Urothelium cell line (cell line): ENCODE results near the gene RALGPS1.
"Not testable (repeated sequence)": the region's sequence is repeated elsewhere in the genome, so short reads cannot be mapped to it uniquely, and the experiment has no call there.

Experiments
- DNase-seq: peaks from one replicate; pipeline ENCODE4 v3.0.0; 2011; ENCODE audit warnings: low spot score, mixed read lengths
- FAIRE-seq: peaks from 2 replicates; lab custom pipeline; 2011; peaks lifted over from hg19 to GRCh38; lab: Jason Lieb, UNC

RALGPS1 gene

DNA sequence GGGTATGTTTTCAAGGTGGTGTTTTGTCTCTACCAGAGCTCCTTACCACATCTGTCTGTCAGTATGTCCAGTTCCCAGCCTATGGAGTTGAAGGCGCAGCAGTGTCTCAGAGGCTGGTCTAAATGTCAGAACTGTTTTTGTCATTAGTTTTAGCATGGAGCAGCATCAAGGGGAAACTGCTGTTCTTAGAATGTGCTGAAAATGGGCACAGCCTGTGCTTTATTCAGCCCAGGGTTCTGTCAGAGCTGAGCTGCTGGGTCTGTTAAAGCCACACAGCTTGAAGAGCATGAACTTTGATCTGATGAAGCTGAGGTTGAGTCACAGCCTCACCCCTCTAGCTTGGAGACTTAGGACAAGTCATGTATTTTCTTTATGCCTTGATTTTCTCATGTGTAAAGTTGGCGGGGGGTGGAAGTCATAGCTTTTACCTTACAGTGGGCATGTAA is 71.9 kb downstream of the RALGPS1 start:
- no peak for FAIRE-seq

DNA sequence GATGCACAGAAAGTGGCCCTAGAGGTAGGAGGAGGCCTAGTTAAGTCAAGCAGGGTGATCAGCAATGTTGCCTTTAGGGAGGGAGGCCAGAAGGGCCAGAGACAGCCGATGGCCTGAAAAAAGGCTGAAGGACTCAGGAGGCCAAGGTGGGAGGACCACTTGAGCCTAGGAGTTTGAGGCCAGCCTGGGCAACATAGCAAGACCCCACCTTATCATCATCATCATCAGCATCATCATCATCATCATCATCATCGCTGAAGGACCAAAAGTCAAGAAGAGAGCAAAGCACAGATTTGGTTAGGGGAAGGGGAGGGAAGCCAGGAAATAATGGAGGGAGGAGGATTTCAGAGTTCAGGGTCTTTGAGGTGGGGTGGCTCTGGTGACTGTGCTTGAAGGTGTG is 74.3 kb downstream of the RALGPS1 start:
- DNase-seq = no peak
- no peak for FAIRE-seq

More for the DNA sequence above, 71.9 kb downstream of the RALGPS1 start:
- DNase-seq = peak; percentile 18

DNA sequence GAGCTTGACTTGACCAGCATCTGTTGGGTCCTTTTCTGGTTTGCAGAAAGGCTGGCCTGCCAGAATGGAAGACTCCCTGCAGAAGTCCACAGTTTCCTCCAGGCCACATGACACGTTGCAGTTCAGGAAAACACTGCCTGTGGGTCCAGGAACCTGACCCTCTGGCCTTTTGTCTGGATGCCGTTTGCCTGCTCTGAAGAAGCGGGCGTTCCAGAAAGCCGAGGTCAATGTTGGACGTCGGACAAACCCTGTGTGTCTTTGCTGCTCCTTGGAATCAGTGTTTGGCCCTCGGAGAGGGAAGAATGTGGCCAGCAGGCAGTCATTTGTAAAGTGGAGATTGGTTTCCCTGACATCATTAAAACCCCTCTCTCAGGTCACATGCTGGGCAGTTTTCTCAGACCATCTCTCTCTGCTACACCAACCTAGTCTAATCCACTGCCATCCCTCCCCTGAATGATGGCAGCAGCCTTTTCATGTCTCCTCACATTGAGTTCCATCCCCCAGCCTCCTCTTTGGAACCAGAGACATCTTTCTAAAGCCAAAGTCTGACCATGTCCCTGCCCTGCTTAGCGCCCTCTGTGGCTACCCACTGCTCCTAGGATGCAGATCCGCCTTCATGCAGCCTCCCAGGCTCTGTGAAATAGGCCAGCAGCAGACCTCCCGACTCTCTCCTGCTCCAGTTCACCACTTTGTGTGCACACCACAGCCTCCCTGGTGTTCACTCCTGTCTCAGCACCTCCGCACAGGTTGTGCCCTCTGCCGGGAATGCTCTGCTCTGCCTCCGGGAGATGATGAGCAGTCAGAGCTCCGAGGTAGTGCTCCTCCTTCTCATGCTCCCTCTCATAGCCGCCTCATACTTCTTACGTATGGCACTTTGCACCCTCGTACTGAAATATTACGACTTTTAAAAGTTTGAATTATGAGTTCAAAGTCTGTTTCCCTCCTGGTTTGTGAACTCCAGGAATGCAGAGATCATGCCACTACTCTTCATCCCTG is 75.6 kb downstream of the RALGPS1 start:
- no peak for DNase-seq

DNA sequence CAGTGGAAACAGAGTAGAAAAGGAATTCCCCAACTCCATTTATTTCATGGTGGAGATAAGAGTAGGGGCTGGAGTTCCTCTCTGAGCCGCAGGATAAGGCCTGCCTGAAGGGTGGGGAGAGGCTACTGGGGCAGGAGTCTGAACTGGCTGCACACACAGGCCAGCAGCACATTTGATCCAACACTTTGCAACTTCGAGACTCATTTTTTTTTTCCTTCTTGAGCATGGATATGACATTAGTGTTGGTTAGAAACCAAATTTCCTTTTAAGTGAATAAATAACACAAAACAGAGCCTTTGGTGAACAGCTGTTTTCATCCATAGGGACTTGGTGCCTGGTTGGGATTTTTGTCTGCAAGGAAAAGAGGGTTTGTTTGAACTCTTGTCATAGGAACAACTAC is 76.6 kb downstream of the RALGPS1 start:
- FAIRE-seq = no peak
- DNase-seq = no peak

More for the DNA sequence above, 75.6 kb downstream of the RALGPS1 start:
- FAIRE-seq = no peak

DNA sequence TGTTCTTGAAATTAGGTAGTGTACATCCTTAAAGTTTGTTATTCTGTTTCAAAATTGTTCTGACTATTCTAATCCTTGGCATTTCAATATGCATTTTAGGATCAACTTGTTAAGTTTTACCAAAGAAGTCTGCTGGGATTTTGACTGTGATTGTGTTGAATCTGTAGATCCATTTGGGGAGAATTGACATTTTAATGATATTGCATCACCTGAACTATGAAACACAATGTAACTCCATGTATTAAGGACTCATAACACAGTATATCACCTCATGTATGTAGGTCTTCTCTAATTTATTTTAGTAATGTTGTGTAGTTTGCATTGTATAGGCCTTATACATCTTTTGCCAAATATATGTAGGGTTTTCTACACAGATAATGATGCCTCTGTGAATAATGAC is 77.8 kb downstream of the RALGPS1 start:
- DNase-seq (no peak), FAIRE-seq (no peak)

DNA sequence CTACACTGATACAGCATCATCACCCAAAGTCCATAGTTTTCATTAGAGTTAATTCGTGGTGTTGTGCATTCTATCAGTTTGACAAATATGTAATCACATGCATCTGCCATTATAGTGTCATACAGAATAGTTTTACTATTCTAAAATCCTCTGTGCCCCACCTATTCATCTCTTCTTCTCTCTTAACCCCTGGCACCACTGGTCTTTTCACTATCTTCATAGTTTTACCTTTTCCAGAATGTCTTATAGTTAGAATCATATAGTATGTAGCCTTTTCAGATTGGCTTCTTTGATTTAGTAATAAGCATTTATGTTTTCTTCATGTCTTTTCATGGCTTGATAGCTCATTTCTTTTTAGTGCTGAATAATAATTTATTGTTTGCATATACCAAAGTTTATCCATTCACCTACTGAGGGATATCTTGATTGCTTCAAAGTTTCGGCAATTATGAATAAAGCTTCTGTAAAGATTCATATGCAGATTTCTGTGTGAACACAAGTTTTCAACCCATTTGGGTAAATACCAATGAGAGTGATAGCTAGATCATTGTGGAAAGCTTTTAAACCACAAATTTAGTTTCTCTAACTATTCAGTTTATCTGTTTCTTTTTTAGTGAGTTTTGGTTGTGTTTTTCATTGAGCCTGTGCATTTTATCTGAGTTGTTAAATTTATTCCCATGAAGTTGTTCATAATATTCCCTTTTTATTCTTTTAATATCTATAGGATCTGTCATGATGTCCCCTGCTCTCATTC is 84.9 kb downstream of the RALGPS1 start:
- FAIRE-seq = no peak
- no peak for DNase-seq

DNA sequence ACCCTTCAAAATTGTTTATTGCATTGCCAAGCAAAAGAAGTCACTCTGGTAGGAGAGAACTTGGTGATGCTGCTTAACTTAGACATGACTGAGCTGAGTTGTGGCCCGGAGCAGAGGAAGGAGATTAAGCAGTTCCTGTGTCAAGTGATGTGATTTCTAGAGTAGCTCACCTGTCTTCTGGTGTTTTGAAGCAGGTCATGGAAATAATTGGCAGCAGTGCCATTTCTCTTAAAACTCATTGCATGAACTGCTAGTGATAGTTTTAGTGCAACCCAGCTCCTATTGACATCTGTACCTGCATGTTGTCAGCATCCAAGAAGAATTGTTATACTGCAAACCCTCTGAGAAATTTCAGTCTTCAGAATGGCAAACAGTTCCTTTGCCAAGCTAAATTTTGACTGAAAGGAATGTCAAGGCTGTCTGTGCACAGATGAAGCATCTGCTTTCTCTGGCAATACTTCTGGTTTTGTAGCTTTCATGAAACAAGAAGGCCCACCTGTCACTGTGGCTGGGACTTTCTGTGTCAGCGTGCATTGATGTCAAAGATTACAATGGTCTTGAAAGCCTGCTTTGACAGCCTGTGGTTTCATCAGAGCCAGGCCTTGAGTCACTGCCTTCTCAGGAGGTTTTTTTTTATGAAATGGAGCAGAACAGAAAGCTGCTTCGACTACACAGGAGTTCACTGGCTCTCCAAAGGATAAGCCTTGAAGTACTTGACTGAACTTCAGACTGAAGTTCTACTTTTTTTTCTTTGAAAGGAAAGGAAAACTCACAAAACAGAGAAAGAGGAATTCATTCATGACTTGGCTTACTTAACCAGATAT is 90.6 kb downstream of the RALGPS1 start:
- DNase-seq = no peak
- FAIRE-seq = no peak

DNA sequence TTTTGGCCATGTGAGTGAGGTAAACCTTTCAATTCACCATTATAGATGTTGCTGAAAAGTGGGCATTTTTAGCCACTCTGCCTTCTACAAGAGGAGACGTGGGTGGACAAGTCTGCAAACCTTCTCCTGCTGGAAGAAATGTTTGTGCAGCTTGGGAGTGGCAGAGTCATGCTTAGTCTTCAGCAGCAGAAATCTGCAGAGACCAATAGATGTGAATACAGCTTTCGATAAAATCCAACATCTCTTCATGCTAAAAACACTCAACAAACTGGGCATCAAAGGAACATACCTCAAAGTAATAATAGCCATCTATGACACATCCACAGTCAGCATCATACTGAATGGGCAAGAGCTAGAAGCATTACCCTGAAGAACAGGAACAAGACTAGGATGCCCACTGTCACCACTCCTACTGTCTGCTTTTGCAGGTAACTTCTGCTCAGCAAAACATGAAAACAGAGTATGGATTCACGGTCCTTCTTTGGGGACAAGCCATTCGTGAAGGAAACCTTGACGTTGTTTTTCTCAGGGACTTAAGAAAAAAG is 91.3 kb downstream of the RALGPS1 start:
- DNase-seq (no peak), FAIRE-seq (no peak)

DNA sequence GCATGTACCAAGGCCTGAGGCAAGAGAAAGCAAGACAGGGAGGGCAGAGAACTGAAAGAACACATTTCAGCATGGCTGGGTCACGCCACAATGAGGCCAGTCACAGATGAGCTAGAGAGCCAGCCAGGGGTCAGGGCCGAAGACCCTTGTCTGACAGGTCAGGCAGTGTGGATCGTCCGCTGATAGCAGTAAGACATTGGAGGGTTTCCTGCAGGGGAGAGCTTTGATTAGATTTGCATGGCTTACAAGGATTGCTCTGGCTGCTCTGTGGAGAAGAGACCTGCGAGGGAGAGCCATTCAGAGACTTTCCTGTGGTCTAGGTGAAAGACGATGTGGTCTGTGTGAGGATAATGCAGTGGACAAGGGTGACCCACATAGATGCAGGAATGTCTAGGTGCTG is 93.1 kb downstream of the RALGPS1 start:
- FAIRE-seq = no peak

DNA sequence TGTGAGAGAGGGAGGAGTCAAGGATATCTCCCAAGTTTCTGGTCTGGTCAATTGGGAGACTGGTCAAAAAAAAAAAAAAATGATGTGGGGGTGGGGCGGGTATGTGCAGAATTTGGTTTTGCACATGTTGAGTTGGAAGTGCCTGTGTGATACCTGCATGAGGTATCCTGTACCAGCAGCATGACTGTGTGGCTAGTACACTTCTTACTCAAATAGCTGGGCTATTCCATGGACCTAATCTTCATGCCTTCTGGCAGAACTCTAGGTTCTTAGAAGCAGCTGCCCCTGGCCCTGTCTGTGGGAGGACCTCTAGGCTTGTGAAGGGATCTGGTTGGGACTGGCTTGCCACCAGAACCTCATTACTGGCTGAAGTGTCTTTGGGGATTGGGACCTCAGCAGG is 93.5 kb downstream of the RALGPS1 start:
- no peak for DNase-seq
- FAIRE-seq = no peak

More for the DNA sequence above, 93.1 kb downstream of the RALGPS1 start:
- no peak for DNase-seq

DNA sequence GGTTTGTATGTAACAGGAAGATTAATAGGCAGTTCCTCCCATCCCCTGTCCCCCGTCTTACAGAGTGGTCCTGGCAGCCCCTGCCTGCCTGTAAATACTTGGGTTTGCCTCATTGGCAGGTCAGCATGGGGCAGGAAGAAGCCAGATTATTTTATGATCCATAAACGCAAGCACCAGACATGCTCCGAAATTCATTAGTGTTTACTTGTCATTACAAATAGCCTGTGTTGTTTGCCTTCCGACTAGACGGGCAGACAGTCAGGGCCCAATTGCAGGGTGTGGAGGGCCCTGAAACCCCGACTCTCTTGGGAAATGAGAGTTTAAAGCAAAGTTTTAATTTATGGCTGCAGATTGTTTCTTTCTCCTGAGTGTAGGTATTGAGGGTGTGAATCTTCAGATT is 97.2 kb downstream of the RALGPS1 start:
- FAIRE-seq = no peak
- DNase-seq = no peak

DNA sequence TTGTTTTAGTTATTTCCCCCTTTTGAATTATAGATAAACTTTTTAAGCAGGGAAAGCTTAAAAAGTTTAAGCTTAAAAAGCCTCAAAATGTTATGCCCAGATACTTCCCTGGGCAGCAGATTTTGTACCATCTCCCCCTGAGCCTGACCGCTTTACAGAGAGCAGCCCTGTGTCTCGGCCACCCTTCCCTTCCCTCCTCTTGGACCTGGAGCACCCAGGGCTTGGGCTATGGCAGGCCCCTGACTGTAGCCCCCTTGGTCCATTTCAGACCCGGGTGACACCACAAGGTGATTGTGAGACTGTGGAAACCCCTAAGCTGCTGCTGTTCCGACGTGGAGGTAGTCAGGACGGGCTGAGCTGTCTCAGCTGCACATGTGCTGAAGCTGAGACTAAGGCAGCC is 97.7 kb downstream of the RALGPS1 start:
- no peak for FAIRE-seq
- no peak for DNase-seq

DNA sequence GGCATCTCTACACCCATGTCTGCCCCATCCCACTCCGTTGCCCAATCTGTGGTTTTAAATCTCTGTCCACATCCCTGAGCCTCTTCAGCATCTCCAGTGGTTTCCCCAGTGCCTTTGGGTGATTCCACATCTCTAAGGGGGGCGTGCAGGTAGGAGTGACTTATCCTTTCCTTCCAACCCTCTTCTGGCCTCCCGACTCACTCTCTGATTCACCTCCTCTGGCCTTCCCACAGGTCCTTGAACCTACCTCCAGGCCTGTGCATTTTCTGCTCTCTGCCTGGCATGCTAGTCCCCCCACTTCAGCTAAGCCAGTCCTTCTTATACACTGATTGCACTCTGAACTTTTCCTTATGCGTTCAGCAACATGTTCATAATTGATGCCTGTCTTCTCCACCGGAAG is 99.0 kb downstream of the RALGPS1 start:
- DNase-seq (no peak), FAIRE-seq (no peak)

DNA sequence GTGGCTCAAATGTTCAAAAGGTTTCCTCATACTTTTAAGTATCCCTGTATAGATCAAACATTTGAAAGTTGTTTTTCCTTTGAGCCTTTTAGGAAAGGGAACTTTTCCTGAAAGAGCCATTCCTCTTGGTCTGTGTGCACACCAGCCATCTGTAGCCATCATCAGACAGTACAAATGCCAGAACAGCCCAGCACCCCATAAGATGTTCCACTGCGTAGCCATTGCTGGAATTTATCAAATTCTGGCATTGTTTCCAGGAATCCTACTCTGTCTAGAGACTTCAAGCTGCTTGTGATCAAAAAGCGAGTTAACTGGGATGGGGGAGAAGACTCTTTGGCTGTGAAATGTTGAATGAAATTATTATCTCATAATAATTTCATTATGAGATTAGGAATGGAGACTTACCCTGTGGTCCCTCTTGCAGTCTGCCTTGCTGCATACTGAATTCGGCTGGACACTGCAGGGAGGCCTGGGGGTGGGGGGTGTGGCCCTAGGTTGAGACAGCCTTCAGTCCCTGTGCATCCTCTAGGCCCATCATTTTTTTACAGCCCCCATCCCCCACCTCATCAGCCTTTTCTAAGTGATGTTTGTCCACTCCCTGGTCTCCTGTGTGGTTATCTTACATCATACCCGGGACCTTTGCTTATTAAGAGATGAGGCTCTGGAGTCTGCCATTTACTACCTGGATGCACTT is 99.8 kb downstream of the RALGPS1 start:
- no peak for FAIRE-seq
- no peak for DNase-seq

DNA sequence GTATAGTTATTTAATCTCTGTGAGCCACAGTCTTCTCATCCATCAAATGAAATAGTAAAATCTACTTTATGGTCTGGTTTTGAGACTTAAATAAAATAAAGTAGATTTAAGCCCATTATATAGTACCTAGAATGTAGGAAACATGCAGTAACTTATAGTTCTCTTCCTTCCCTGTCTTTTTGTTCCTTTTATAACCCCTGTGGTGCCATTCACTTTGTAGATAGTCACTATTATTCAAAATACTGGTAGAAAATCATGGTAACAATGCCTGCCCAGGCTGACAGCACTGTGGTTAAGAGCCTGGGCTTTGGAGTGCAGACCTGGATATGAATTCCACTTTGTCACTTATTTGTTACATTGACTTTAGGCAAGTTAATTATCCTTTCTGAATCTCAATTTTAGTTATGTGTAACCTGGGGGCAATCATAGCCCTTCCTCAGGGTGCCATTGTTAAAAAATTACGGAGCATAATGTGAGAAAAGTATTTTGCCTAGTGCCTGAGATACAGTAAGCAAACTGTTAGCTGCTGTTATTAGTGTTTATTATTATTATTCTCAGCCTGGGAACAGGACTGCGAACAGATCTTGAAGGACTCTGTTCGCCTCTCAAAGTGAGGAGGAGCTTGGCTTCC is 100.4 kb downstream of the RALGPS1 start:
- DNase-seq = no peak
- no peak for FAIRE-seq

DNA sequence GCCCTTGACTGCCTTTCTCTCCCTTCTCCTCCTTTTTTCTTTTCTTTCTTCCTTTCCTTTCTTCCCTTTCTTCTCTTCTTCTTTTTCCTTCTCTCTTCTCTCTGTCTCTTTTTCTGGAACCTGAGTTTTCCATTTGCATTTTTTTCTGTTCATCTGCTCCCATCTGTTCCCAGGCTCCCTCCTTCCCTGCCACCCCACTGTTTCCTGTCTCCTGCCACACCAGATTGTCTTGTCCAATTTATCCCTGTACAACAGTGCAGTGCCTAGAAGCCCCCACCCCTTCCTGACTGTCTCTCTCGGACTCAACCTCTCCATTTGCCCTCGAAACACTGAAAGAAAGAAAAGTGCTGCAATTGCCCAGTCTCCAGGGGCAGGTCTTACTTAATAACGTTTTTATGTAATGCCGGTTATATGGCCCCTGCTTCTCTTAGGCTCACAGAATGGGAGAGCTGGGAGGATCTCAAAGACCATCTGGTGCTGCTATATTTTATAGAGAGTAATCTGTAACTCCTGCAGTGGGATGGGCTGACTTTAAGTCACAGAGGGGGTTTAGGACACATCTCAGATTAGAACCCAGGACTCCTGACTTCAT is 101.4 kb downstream of the RALGPS1 start:
- no peak for DNase-seq
- FAIRE-seq = no peak

DNA sequence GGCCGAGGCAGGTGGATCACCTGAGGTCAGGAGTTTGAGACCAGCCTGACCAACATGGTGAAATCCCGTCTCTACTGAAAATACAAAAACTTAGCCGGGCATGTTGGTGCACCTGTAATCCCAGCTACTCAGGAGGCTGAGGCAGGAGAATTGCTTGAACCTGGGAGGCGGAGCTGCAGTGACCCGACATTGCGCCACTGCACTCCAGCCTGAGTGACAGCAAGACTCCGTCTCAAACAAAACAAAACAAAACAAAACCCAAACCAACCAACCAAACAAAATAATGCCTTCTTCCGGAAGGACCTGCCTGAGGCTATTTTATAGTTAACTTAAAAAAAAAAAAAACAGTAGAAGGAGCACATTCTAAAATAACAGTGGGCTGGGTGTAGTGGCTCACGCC is 103.4 kb downstream of the RALGPS1 start:
- not testable (repeated sequence) for DNase-seq, FAIRE-seq

DNA sequence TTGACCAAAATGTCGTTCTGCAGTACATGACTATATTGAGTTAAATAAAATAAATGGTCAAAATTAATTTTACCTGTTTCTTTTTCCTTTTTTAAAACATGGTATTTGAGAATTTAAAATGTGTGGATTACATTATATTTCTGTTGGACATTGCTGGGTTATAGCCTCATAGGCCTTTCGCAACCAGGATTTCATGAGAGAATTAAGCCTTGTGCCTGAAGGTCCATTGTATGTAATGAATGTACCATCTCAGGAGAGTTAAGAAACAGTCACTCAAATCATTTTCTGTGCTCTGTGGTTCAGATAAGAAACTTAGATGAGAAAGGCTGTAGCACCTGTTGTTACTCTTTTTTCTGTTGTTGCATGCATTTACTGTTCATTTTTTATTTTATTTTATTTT is 104.4 kb downstream of the RALGPS1 start:
- no peak for FAIRE-seq
- no peak for DNase-seq
